Hypothalamus (tissue), 51 donors: ENCODE results near the gene TRIM5.
"Not testable (repeated sequence)": the region's sequence is repeated elsewhere in the genome, so short reads cannot be mapped to it uniquely, and the experiment has no call there.

Experiments
- DNase-seq, 51 donors: peaks; one replicate each; lab custom pipeline; 2025; lab: John Stamatoyannopoulos, UW

The TRIM5 gene, protein sequence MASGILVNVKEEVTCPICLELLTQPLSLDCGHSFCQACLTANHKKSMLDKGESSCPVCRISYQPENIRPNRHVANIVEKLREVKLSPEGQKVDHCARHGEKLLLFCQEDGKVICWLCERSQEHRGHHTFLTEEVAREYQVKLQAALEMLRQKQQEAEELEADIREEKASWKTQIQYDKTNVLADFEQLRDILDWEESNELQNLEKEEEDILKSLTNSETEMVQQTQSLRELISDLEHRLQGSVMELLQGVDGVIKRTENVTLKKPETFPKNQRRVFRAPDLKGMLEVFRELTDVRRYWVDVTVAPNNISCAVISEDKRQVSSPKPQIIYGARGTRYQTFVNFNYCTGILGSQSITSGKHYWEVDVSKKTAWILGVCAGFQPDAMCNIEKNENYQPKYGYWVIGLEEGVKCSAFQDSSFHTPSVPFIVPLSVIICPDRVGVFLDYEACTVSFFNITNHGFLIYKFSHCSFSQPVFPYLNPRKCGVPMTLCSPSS

DNA sequence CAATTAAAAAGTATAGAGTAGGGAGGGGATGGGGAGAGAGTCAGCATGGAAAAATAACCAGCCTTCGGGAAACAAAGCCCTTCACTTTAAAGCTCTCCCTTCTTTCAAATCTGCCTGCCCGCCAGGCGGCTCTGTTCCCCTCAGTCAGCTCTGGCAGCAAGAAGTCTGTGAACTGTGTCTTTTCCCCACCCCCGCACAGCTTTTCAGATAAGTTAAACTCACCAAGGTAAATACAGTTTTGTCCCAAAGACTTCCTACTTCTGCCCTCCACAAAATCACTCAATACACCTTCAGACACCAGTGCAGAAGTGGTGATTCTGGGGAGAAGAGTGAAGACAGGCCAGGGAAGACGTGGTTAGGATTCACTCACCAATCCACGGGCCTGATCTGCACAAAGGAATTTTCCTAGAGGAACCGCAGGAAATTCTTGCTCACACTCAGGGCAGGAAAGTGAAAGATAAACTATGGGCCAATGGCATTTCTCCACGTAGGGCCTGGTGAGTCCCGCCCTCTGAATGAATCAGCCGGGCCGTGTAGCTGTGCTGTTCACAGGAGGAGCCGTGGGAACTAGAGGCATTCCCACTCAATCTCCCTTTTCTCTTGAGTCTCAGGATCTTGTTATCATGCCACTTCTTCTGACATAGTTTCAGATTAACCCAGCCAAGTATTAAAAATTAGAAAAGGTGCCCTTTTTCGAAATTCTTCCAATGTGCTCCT, at the start of gene TRIM5:
TRIM5 (minus strand) TSS at position 429 of the 717 bp plus-strand sequence. CDS start 4,897 bp downstream, outside the sequence.
- peak in 36 of 51 donors; percentile 4 to 75 (median 40) for DNase-seq

DNA sequence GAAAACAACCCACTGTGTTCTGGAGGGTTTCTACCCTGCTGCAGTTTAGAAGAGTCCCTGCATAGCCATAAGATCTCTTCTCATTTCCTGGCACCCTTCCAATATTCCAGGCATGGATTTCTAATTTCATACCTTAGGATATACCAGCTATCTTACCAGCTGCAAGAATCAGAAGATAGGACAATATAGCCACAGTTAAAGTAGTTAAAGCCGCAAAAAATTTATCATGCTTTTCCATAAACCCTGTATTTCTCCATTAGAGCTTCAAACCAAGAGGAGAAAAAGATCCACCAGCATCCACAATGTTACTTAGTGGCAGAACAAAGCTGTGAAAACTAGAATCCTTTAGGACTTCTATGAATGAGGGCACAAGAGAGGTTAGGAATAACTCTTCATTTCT, 42.8 kb upstream of the TRIM5 start:
- DNase-seq = no peak

DNA sequence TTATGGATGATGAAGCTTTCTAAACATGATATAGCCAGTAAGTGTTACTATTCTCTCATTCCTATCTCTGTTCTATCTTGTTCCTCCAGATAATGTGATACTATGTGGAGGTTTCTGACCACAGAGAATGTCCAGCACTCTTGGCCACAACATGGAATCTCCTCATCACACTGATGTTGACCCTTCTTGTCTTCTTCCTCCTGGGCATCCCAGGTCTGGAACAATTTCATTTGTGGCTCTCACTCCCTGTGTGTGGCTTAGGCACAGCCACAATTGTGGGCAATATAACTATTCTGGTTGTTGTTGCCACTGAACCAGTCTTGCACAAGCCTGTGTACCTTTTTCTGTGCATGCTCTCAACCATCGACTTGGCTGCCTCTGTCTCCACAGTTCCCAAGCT, 41.5 kb upstream of the TRIM5 start:
- DNase-seq = no peak

DNA sequence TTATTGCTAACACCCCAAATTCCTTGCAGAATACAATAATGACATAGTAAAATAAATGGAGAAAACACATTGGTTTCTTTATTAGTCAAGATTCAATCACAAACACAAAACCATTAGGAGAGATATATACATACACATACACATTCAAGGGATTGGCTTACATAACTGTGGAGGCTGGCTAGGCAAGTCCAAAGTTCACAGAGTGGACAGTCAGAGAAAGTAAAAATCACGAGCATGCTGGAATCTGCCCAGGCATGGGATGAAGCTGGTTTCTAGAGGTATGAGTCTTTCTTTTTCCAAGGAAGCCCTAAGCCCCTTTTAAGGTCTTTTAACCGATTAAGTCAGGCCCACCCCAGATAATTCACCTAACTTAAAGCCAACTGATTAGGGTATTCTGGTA, 37.7 kb upstream of the TRIM5 start:
- no peak for DNase-seq

DNA sequence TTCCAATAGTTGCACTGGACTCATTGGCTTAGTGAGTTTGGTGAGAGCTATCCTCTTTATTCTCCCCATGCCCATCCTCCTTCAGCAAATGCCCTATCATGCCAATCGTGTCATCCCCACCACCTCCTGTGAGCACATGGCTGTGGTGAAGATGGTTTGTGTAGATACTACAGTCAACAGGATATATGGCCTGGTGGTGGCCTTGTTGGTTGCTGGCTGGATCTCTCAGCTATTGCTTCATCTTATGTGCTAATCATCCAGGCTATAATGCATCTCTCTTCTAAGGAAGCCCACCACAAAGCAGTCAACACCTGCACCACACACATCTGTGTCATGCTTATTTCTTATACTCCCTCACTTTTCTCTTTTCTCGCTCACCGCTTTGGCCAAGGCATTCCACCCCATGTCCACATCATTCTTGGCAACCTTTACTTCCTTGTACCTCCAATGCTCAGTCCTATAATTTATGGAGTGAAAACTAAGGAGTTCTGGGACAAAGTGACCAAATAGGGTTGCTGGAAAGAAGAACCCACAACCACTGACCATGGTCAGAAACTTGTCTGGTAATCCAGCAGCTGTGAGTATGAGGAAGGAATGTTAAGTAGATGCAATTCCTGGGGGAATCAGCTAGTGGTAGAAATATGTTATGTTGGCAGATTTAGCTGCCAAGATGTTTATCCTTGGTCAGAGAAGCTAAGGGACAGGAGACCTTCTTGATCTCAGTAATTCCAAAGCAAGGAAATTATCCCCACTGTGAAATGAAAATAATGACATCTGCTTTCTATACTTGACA, 35.0 kb upstream of the TRIM5 start:
- DNase-seq = no peak

DNA sequence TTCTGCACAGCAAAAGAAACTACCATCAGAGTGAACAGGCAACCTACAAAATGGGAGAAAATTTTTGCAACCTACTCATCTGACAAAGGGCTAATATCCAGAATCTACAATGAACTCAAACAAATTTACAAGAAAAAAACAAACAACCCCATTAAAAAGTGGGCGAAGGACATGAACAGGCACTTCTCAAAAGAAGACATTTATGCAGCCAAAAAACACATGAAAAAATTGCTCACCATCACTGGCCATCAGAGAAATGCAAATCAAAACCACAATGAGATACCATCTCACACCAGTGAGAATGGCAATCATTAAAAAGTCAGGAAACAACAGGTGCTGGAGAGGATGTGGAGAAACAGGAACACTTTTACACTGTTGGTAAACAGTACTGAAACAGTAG, 31.6 kb upstream of the TRIM5 start:
- not testable (repeated sequence) for DNase-seq

DNA sequence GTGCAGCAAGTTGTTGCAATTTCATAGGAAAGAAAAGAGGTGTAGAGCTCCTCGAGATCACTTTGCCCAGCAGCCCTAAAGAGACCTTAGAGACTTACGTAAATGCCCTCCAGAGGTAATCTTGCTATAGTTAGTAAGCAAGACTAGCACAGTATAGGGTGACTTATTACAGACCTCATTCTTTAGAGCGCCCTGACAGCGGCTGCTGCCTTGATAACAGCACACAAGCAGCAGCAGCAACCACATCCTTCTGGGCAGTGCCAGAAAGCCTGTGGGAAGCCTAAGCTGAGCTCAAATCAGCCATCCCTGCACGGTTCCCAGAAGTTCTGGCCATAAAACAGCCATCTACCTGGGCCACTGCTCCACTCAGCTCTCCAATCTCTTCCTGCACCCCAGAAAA, 28.8 kb upstream of the TRIM5 start:
- DNase-seq = no peak

DNA sequence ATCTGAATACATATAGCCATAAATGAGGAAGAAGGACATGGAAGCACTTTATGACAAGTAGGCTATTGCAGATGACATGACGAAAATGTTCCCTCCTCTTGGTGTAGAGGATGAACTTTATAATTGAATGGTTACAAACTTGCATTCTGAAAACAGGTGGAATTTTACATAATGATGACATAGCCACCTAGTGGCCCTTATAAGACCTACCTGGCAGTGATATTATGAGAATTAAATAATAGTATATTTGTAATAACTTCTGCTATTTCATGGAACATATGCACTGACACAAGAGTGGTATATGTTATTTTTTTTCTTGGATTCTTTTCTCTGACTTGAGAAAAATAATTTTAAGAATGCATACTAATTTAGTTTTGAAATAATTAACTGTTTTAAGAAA, 27.6 kb upstream of the TRIM5 start:
- DNase-seq = no peak

DNA sequence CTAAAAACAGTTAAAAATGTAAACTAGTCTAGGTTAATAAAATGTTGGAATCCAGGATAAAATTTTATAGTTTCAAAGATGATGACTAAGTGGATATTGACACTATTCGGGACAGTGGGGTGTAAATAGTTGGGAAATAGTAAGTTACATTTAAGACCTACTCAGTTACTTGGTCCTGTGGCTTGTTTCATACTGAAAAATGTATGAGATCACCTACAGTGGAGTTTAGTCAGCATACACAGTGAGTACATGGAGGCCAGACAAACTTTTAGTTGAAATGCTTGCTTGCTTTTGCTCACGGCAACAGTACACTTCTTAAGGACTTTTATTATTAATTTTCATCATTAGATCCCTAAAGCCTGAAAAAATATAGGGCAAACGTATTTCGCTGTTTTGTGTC, 20.8 kb upstream of the TRIM5 start:
- DNase-seq = no peak

DNA sequence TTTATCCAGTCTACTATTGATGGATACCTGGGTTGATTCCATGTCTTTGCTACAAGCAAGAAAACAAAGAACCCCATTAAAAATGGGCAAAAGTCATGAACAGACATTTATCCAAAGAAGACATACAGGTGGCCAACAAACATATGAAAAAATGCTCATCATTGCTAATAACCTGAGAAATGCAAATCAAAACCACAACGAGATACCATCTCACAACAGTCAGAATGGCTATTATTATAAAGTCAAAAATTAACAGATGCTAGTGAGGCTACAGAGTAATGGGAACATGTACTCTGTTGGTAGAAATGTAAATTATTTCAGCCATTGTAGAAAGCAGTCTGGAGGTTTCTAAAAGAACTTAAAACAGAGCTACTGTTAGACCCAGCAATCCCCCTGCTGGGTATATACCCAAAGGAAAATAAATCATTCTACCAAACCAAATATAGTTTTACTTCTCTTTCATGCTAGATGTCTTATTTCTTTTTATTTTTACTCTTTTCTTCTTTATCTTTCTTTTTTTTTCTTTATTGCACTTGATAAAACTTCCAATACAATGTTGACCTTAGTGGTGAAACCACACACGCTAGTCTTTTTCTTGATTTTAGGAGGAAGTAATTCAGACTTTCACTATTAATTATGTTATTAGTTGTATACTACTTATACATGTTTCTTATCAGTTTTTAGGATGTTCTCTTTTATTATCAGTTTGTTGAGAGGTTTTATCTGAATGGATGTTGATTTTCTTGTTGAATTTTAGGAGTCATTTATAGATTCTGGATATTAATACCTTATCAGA, 19.1 kb upstream of the TRIM5 start:
- DNase-seq = no peak

DNA sequence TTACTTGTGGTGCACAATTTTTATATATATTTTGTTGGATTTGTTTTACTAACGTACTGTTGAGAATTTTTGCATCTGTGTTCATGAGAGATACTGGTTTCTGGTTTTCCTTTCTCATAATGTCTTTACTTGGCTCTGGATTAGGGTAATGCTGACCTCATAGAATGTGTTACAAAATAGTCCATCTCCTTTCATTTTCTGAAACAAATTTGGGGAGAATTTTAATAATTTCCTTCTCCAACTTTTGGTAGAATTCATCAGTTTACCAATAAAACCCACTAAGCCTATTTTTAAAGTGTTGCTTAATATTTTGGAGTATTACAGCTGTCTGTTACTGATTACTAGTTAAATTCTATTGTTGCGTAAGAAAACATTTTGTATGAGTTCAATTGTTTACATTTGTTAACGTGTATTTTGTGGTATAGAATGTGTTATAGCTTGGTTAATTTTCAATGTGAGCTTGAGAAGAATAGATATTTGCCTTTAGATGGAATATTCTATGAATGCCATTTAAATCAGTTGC, 16.2 kb upstream of the TRIM5 start:
- DNase-seq = no peak

DNA sequence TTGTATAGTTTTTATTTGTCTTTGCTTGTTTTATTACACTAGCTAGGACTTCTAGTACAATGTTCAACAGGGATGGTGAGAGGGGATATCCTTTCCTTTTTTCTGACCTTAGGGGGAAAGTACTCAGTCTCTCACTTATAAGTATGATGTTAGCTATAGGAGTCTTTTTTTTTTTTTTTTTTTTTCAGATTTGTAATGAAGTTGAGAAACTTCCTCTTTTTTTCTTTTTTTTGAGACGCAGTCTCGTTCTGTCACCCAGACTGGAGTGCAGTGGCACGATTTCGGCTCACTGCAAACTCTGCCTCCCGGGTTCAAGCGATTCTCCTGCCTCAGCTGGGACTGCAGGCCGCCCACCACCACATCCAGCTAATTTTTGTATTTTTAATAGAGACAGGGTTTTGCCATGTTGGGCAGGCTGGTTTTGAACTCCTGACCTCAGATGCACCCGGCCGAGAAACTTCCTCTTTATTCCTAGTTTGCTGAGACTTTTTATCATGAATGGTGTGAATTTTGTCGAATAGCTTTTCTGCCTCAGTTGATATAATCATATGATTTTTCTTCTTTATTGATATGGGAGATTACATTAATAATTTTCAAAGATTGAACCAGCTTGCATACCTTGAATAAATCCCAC, 15.7 kb upstream of the TRIM5 start:
- DNase-seq = no peak

DNA sequence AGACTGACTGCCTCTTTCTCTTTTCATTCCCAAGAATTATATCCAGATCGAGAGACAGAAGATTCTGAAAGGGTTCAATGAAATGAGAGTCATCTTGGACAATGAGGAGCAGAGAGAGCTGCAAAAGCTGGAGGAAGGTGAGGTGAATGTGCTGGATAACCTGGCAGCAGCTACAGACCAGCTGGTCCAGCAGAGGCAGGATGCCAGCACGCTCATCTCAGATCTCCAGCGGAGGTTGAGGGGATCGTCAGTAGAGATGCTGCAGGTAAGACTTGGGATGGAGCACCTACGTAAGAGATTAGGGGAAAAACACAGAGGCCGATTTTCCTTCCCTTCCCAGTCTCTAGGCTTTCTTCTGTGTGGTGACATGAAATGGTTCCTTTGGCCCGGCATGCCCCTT, 13.4 kb upstream of the TRIM5 start:
- DNase-seq = no peak

DNA sequence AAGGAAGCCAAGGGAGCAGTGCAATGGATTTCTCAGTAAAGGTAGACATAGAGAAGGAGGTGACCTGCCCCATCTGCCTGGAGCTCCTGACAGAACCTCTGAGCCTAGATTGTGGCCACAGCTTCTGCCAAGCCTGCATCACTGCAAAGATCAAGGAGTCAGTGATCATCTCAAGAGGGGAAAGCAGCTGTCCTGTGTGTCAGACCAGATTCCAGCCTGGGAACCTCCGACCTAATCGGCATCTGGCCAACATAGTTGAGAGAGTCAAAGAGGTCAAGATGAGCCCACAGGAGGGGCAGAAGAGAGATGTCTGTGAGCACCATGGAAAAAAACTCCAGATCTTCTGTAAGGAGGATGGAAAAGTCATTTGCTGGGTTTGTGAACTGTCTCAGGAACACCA, 11.3 kb upstream of the TRIM5 start:
- DNase-seq = no peak

DNA sequence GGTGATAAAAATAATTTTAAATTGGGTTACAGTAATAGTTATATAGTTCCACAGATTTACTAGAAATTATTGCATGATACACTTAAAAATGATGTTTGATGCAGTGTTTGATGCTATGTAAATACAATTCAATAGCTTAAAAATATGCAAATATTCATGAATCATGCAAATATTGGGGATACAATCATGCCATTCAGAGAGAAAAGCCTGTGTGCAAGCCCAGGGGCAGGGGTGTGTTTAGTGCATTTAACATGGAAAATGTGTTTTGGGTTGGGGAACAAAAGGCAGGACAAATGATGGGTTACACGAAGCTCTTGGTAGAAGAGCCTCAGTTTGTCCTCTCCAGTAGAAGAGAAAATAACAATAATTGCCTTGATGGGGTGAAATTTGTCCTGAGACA, 10.7 kb upstream of the TRIM5 start:
- DNase-seq = no peak

DNA sequence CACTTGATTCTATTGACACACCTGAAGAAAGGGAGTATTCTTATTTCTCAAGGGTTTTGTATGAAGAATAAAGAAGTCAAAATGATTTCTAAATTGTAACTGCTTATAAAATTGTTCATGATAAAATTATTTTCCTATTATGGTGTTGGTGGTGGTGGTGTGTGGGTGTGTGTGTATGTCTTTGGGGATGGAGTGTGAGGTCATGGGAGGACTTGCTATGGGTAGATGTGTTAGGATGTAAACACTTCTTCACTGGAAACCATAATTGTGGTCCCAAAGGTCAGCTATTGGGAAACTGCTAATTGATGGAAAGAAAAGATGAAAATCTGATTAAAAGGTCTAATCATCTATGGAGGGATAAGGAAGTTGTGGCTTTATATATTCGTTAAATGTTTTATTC, 9.8 kb upstream of the TRIM5 start:
- no peak for DNase-seq

DNA sequence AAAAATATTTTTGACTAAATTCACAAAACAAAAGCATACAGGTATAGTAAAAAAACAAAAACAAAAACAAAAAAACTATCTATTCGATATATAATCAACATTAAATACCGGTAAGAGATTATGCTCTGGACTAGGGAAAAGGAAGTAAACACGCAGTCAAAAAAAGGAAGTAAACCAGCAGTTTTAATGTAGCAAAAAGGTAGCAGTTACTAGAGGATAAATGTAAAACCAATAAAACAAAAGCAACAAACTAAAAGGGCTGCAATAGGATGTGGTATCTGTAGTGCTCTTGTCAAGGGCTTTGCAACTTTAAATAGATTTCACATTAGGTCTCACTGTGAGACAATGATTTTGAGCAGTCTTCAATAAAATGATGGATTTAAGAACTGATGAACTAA, 7.1 kb upstream of the TRIM5 start:
- DNase-seq = no peak

DNA sequence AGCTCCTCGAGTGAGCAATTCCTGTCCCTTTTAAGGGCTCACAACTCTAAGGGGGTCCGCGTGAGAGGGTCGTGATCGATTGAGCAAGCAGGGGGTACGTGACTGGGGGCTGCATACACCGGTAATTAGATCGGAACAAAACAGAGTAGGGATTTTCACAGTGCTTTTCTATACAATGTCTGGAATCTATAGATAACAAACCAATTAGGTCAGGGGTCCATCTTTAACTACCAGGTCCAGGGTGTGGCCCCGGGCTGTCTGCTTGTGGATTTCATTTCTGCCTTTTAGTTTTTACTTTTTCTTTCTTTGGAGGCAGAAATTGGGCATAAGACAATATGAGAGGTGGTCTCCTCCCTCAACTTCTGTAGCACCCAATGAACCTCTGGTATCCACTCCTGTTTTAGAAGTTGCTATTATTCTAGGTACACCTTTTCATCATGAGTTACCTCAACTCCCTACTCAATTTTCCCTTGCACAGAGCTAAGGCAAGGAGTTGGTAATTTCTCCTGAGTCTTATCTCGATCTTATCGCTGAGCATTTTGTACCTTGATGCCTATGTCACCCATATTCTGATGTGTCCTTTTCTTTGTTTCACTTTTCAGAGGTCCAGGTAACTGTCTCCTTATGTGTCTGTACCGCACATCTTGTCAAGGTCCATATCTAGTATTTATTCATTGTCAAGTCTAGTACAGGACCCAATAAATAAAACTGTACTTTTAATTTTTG, 6.5 kb upstream of the TRIM5 start:
- not testable (repeated sequence) for DNase-seq

DNA sequence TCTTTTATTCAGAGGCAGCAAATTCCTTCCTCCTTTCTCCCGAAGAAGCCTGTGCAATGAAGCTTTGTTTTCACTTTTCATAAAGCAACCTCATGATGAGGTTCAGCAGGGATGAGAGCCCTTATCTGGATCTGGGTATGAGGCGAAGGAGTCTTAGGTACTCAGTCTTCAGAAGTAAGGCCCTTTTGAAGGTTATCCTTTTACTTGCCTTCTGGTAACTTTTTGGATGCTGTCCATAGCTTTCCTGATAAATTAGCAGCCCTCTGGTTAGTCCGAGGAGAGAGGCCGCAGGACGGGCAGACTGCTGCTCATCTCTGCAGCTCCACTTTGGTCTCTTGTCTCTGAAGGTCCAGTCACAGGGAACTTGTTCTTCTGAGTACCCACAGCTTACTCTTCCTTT, 5.9 kb upstream of the TRIM5 start:
- no peak for DNase-seq
